Chondrocyte (in vitro differentiated cells): ENCODE data around the gene ZNF174. TPM values are rescaled to one million over a fixed set of nuclear protein-coding genes. Genes with fewer than 3 reads are reported as not detected.
A peak's percentile ranks its signal among the peaks of the same experiment; 100 is the strongest.

Experiments used
- DNase-seq: peaks from one replicate; pipeline ENCODE4 v3.0.0; 2021; ENCODE audit warnings: mixed read lengths, low spot score
- H3K27ac Mint-ChIP-seq: one replicate; pipeline ENCODE4 v1.8.0; 2021; ENCODE audit warnings: mild to moderate bottlenecking, moderate library complexity, mixed read lengths; ENCODE audit not compliant: unreplicated experiment
- H3K27me3 Mint-ChIP-seq: 2 replicates; pipeline ENCODE4 v1.8.0; 2021; ENCODE audit warnings: low read depth, mixed read lengths
- H3K36me3 Mint-ChIP-seq: 2 replicates; pipeline ENCODE4 v1.8.0; 2021; ENCODE audit warnings: low read depth, mixed read lengths
- H3K4me1 Mint-ChIP-seq: 2 replicates; pipeline ENCODE4 v1.8.0; 2021; ENCODE audit warnings: low read depth, mild to moderate bottlenecking, mixed read lengths
- H3K4me3 Mint-ChIP-seq: one replicate; pipeline ENCODE4 v1.8.0; 2021; ENCODE audit warnings: mild to moderate bottlenecking, moderate library complexity, mixed read lengths; ENCODE audit not compliant: unreplicated experiment
- H3K9me3 Mint-ChIP-seq: 2 replicates; pipeline ENCODE4 v1.8.0; 2021; ENCODE audit warnings: low read depth, mixed read lengths
- total RNA-seq: library from RNA; stranded (reverse); gene quantifications from 3 replicates; pipeline ENCODE4 v1.2.1, GENCODE V29; 2021
- TF ChIP-seq, protein P1 (sequence below): fragments of 200-600 bp; sonication (generic); IDR thresholded peaks from 2 replicates; pipeline ENCODE4 v1.5.0; 2021; ENCODE audit warnings: antibody characterized with exemption, mild to moderate bottlenecking, moderate library complexity

The ZNF174 gene
- total RNA-seq, 1 donor from 2014 or later: 10.6 TPM

DNA sequence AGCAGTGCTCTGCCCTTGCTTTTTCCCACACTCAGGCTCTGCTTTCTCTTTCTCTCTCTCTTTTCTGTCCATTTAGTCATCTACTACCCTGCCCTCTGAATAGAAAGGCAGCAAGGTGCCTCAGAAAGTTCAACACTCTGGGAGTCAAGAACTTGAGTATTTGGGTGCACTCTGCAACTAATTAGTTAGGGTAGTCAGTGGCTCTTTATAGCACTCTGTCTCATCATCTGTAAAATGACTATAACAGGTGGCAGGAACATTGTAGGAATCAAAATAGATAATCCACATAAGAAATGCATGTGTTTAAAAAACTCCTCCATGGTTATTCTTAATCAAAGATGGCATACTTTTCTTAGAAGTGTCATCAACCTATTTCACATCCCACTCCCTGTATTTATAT, 38.1 kb upstream of the ZNF174 start:
- Mint-ChIP-seq H3K9me3 (peaks cover 15% of the 10 kb centered on the region), H3K27me3 (peaks cover 12% of the 10 kb centered on the region), H3K4me1 (no peaks in the 10 kb centered on the region), H3K27ac (no peak overlapping the region), H3K4me3 (no peak overlapping the region), H3K36me3 (no peaks in the 10 kb centered on the region)
- no peak for DNase-seq
- TF ChIP-seq, protein P1, sequence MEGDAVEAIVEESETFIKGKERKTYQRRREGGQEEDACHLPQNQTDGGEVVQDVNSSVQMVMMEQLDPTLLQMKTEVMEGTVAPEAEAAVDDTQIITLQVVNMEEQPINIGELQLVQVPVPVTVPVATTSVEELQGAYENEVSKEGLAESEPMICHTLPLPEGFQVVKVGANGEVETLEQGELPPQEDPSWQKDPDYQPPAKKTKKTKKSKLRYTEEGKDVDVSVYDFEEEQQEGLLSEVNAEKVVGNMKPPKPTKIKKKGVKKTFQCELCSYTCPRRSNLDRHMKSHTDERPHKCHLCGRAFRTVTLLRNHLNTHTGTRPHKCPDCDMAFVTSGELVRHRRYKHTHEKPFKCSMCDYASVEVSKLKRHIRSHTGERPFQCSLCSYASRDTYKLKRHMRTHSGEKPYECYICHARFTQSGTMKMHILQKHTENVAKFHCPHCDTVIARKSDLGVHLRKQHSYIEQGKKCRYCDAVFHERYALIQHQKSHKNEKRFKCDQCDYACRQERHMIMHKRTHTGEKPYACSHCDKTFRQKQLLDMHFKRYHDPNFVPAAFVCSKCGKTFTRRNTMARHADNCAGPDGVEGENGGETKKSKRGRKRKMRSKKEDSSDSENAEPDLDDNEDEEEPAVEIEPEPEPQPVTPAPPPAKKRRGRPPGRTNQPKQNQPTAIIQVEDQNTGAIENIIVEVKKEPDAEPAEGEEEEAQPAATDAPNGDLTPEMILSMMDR: no peak

DNA sequence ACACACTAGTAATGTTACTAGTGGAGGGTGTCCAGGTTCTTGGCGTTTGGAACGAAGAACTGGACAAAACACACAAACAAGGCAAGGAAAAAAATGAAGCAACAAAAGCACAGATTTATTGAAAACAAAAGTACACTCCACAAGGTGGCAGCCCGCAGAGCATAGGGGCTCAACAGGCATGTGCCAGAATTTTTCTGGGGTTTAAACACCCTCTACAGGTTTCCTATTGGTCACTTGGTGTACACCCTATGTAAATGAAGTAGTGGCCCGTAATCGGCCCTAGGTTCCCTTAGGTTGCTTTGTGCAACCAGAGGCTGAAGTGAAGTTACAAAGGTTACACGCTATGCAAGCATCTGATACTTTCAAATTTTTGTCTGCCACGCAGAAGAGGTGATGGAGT, 37.2 kb upstream of the ZNF174 start:
- Mint-ChIP-seq H3K27ac (no peak overlapping the region), H3K27me3 (peaks cover 12% of the 10 kb centered on the region), H3K4me3 (no peak overlapping the region)

DNA sequence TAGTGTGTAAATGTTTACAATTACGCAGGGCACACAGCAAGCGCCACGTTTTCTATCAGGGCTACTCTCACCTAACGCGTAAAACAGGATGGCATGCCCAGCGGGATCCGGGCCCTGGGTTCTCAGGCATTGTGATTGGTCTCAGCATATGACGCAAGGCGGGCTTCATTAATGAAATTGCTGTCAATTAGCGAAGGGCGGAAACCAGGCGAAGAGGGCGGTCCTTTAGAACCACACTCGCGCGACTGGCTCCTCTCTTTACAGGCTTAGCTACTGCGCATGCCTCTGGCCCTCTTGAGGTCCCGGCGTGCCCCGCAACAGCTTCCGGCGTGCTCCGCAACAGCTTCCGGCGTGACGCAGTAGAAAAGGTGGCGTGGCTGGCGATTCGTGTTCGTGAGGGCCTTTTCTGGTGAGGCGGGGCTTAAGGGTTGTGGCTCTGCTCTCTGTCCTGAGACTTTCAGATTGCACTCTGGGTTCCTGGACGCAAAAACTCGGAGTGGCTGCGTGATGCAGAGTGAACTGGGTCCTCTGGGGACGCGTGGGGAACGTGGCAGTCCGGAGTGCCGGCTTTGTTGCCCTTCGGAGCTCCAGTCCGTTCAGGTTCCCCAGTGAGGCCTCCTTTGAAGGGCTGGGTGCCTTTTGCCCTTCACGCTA, 36.1 kb upstream of the ZNF174 start:
- H3K4me3 Mint-ChIP-seq: no peak overlapping the region
- no peak for DNase-seq
- TF ChIP-seq, protein P1: no peak
- H3K27ac Mint-ChIP-seq: no peak overlapping the region
- H3K36me3 Mint-ChIP-seq: peaks cover 4% of the 10 kb centered on the region
- no peaks in the 10 kb centered on the region for H3K4me1 Mint-ChIP-seq
- H3K9me3 Mint-ChIP-seq: peaks cover 15% of the 10 kb centered on the region
- H3K27me3 Mint-ChIP-seq: peaks cover 11% of the 10 kb centered on the region

More for the DNA sequence above, 37.2 kb upstream of the ZNF174 start:
- Mint-ChIP-seq H3K9me3 (peaks cover 15% of the 10 kb centered on the region), H3K36me3 (peaks cover 4% of the 10 kb centered on the region), H3K4me1 (no peaks in the 10 kb centered on the region)
- DNase-seq: no peak
- TF ChIP-seq, protein P1: peak; percentile 18

DNA sequence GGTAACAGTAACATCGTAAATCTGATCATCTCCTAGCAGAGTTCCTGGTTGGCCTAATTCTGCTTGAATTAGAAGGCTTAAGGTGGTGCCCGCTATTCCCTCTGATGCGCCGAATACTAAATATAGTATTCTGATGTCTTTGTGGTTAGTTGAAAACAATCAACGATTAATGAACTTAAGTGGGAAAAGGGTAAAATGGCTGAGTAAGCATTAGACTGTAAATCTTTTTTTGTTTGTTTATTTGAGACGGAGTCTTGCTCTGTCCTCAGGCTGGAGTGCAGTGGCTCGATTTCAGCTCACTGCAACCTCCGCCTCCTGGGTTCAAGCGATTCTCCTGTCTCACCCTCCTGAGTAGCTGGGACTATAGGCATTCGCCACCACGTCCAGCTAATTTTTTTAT, 31.9 kb upstream of the ZNF174 start:
- H3K36me3 Mint-ChIP-seq: peaks cover 4% of the 10 kb centered on the region
- H3K27me3 Mint-ChIP-seq: no peaks in the 10 kb centered on the region
- TF ChIP-seq, protein P1: no peak
- peaks cover 11% of the 10 kb centered on the region for H3K9me3 Mint-ChIP-seq
- no peak overlapping the region for H3K4me3 Mint-ChIP-seq
- H3K27ac Mint-ChIP-seq: no peak overlapping the region
- no peak for DNase-seq
- H3K4me1 Mint-ChIP-seq: no peaks in the 10 kb centered on the region

DNA sequence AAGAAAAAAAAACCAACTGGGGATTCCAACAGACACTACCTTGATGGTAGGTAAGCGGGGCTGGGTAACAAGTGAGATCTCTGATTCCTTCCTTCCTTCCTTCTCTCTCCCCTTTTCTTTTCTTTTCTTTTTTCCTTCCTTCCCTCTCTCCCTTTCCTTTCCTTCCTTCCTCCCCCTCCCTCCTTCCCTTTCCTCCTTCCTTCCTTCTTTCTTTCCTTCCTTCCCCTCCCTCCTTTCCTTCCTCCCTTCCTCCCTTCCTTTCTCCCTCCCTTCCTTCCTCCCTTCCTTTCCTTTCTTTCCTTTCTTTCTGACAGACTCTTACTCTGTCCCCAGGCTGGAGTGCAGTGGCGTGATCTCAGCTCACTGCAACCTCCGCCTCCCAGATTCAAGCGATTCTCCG, 25.3 kb upstream of the ZNF174 start:
- no peak for DNase-seq
- H3K4me3 Mint-ChIP-seq: no peak overlapping the region
- H3K9me3 Mint-ChIP-seq: peaks cover 52% of the 10 kb centered on the region
- H3K36me3 Mint-ChIP-seq: peaks cover 27% of the 10 kb centered on the region
- no peak overlapping the region for H3K27ac Mint-ChIP-seq
- H3K27me3 Mint-ChIP-seq: no peaks in the 10 kb centered on the region
- TF ChIP-seq, protein P1: no peak
- no peaks in the 10 kb centered on the region for H3K4me1 Mint-ChIP-seq
